ENCODE results near the gene SPSB2. TPM values are rescaled to one million over a fixed set of nuclear protein-coding genes. Genes with fewer than 3 reads are reported as not detected.
A peak's percentile ranks its signal among the peaks of the same experiment; 100 is the strongest.

SPSB2 gene
- polyA plus RNA-seq, 1 donor from 2014 or later = 12.8 TPM

DNA sequence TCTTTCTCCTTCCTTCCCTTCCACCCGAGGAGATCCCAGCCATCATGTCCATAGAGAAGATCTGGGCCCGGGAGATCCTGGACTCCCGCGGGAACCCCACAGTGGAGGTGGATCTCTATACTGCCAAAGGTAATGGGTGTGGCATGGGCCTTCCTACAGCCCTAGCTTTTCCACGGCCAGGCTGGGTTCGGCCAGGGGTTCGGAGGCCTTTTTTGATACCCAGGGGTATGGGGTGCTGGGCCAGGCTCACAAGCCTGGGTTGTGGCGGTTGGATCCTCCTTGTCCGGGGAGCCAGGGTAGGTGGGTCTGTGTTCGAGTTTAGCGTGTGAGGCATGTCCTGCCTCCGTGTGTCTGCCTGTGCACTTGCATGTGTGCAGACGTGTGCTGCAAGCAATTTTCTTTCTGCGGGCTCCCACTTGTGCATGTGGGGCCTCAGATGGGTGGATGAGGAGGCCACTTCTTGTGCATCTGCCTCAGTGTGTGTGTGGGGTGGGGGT lies 42.7 kb upstream of the SPSB2 start:
- H3K9me3 ChIP-seq (ENCODE audit: low read length) = no peaks in the 10 kb centered on the region
- H3K9ac ChIP-seq (ENCODE audit: low read length) = peak overlapping the region; percentile 96
- no peaks in the 10 kb centered on the region for H3K9me2 ChIP-seq (ENCODE audit: insufficient read depth, low read length)
- TF ChIP-seq EZH2 (IDR thresholded peaks at IDR 0.05; ENCODE audit: borderline replicate concordance, insufficient read depth, low read length, poor library complexity, severe bottlenecking) = no peak
- no peak for TF ChIP-seq MXI1 (conservative IDR thresholded peaks at IDR 0.05; ENCODE audit: poor library complexity, severe bottlenecking)
- no peak for TF ChIP-seq SMC3 (conservative IDR thresholded peaks at IDR 0.05; ENCODE audit: poor library complexity)
- no peak for TF ChIP-seq TAF1 (IDR thresholded peaks at IDR 0.05; ENCODE audit: low read depth)
- TF ChIP-seq EP300 (conservative IDR thresholded peaks at IDR 0.05; ENCODE audit: poor library complexity, severe bottlenecking) = no peak
- TF ChIP-seq, protein P1, sequence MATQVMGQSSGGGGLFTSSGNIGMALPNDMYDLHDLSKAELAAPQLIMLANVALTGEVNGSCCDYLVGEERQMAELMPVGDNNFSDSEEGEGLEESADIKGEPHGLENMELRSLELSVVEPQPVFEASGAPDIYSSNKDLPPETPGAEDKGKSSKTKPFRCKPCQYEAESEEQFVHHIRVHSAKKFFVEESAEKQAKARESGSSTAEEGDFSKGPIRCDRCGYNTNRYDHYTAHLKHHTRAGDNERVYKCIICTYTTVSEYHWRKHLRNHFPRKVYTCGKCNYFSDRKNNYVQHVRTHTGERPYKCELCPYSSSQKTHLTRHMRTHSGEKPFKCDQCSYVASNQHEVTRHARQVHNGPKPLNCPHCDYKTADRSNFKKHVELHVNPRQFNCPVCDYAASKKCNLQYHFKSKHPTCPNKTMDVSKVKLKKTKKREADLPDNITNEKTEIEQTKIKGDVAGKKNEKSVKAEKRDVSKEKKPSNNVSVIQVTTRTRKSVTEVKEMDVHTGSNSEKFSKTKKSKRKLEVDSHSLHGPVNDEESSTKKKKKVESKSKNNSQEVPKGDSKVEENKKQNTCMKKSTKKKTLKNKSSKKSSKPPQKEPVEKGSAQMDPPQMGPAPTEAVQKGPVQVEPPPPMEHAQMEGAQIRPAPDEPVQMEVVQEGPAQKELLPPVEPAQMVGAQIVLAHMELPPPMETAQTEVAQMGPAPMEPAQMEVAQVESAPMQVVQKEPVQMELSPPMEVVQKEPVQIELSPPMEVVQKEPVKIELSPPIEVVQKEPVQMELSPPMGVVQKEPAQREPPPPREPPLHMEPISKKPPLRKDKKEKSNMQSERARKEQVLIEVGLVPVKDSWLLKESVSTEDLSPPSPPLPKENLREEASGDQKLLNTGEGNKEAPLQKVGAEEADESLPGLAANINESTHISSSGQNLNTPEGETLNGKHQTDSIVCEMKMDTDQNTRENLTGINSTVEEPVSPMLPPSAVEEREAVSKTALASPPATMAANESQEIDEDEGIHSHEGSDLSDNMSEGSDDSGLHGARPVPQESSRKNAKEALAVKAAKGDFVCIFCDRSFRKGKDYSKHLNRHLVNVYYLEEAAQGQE (IDR thresholded peaks at IDR 0.05; ENCODE audit: borderline replicate concordance) = no peak
- no peak for TF ChIP-seq CTCF (IDR thresholded peaks at IDR 0.05; ENCODE audit: poor library complexity, severe bottlenecking)
- no peak for TF ChIP-seq RAD21 (conservative IDR thresholded peaks at IDR 0.05)
- TF ChIP-seq POLR2AphosphoS5 (IDR thresholded peaks at IDR 0.05) = no peak
- no peaks in the 10 kb centered on the region for H3K36me3 ChIP-seq (ENCODE audit: insufficient read depth, low read length)
- H3F3A ChIP-seq (ENCODE audit: insufficient read depth, low read length, poor library complexity, severe bottlenecking) = no peaks in the 10 kb centered on the region
- H4K20me1 ChIP-seq (ENCODE audit: insufficient read depth) = no peaks in the 10 kb centered on the region
- no peak overlapping the region for H3K27ac ChIP-seq (ENCODE audit: low read length)
- peak overlapping the region; percentile 88 for H3K4me2 ChIP-seq (ENCODE audit: low read length)
- H3K27me3 ChIP-seq (ENCODE audit: insufficient read depth, low read depth, low read length) = no peaks in the 10 kb centered on the region
- no peak overlapping the region for H2AFZ ChIP-seq (ENCODE audit: low read depth, low read length)
- H3K4me3 ChIP-seq (ENCODE audit: low read length) = peak overlapping the region; percentile 97
- peaks cover 16% of the 10 kb centered on the region for H3K79me2 ChIP-seq (replicated peaks; ENCODE audit: insufficient read depth, low read length)

DNA sequence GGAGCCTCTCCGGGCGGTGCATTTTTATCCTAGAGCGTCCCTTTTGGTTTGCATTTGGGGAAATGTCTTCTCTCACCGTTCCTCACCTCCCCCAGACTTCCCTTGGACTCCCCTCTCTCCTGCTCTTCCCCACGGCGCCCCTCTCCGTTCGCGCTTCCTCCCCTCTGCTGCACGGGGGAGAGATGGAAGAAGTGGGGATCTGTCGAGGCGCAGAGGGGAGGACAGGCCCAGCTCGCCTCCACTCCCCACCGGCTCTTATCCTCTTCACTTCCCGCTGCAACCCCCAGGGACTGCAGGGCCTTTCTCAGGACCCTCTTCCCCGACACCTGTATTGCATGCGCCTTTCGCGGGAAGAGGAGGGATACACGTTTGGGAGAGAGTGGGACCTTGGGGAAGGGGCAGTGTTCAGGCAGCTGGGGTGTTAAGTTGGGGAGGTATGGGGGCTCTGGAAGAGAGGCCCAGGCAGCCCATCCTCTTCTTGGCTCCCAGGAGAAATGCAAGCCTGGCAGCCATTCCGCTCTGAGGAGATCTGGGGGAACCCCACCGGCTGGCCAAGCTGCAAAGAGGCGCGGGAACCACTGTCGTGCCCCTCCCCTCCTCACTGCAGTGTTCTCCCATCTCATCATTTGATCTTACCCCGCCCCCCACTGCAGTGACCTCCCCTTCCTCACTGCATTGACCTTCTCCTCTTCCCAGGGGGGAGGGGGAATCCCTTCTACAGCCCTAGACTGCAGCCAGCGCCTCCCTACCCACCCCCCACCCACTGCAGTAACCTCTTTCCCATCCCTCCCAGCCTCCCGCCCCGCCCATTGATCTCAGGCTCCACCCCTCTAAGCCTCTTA lies 42.1 kb upstream of the SPSB2 start:
- no peaks in the 10 kb centered on the region for H3F3A ChIP-seq (ENCODE audit: insufficient read depth, low read length, poor library complexity, severe bottlenecking)
- no peak overlapping the region for H2AFZ ChIP-seq (ENCODE audit: low read depth, low read length)
- no peak for TF ChIP-seq EP300 (conservative IDR thresholded peaks at IDR 0.05; ENCODE audit: poor library complexity, severe bottlenecking)
- TF ChIP-seq, protein P1 (IDR thresholded peaks at IDR 0.05; ENCODE audit: borderline replicate concordance) = no peak
- TF ChIP-seq CTCF (IDR thresholded peaks at IDR 0.05; ENCODE audit: poor library complexity, severe bottlenecking) = no peak
- no peak for TF ChIP-seq SMC3 (conservative IDR thresholded peaks at IDR 0.05; ENCODE audit: poor library complexity)
- no peak for TF ChIP-seq POLR2AphosphoS5 (IDR thresholded peaks at IDR 0.05)
- TF ChIP-seq TAF1 (IDR thresholded peaks at IDR 0.05; ENCODE audit: low read depth) = no peak
- TF ChIP-seq EZH2 (IDR thresholded peaks at IDR 0.05; ENCODE audit: borderline replicate concordance, insufficient read depth, low read length, poor library complexity, severe bottlenecking) = no peak
- no peak for TF ChIP-seq MXI1 (conservative IDR thresholded peaks at IDR 0.05; ENCODE audit: poor library complexity, severe bottlenecking)
- no peak for TF ChIP-seq RAD21 (conservative IDR thresholded peaks at IDR 0.05)
- no peaks in the 10 kb centered on the region for H3K9me3 ChIP-seq (ENCODE audit: low read length)
- peaks cover 16% of the 10 kb centered on the region for H3K79me2 ChIP-seq (replicated peaks; ENCODE audit: insufficient read depth, low read length)
- H3K9me2 ChIP-seq (ENCODE audit: insufficient read depth, low read length) = no peaks in the 10 kb centered on the region
- peak overlapping the region; percentile 93 for H3K27ac ChIP-seq (ENCODE audit: low read length)
- H4K20me1 ChIP-seq (ENCODE audit: insufficient read depth) = no peaks in the 10 kb centered on the region
- no peaks in the 10 kb centered on the region for H3K36me3 ChIP-seq (ENCODE audit: insufficient read depth, low read length)
- peak overlapping the region; percentile 88 for H3K4me2 ChIP-seq (ENCODE audit: low read length)
- H3K9ac ChIP-seq (ENCODE audit: low read length) = peak overlapping the region; percentile 96
- no peaks in the 10 kb centered on the region for H3K27me3 ChIP-seq (ENCODE audit: insufficient read depth, low read depth, low read length)
- H3K4me3 ChIP-seq (ENCODE audit: low read length) = peak overlapping the region; percentile 97
